Fibroblast of the aortic adventitia (primary cell): ENCODE measurements around the gene SMAP2. TPM values are rescaled to one million over a fixed set of nuclear protein-coding genes. Genes with fewer than 3 reads are reported as not detected.
A peak's percentile ranks its signal among the peaks of the same experiment; 100 is the strongest.

Experiments
- DNase-seq: peaks from one replicate; pipeline ENCODE4 v3.0.0-alpha.2; 2010; ENCODE audit warnings: low read depth
- H3K4me3 ChIP-seq: 2 replicates; pipeline ENCODE4 v1.5.1; 2011; ENCODE audit warnings: low read depth, mild to moderate bottlenecking, control low read depth, low read length, moderate library complexity
- total RNA-seq: library from RNA; depleted of rRNA; stranded (reverse); fragments of >200 nt; gene quantifications from 2 replicates; pipeline ENCODE4 v1.2.3, GENCODE V29; 2012; ENCODE audit warnings: low replicate concordance
- TF ChIP-seq, protein P1 (sequence below): IDR thresholded peaks from 2 replicates; pipeline ENCODE4 v1.5.1; 2011; ENCODE audit warnings: mild to moderate bottlenecking, low read length, control low read depth, inconsistent platforms; ENCODE audit not compliant: insufficient read depth

The SMAP2 gene
- total RNA-seq, 1 donor: 27.4 TPM

- DNase-seq: peak; percentile 25
Observed at GRCh38 chr1:40421431-40422384, 48.2 kb downstream of the SMAP2 start.

GRCh38 chr1:40422630-40423263, 49.2 kb downstream of the SMAP2 start:
- no peak overlapping the region for H3K4me3 ChIP-seq
- TF ChIP-seq, protein P1, sequence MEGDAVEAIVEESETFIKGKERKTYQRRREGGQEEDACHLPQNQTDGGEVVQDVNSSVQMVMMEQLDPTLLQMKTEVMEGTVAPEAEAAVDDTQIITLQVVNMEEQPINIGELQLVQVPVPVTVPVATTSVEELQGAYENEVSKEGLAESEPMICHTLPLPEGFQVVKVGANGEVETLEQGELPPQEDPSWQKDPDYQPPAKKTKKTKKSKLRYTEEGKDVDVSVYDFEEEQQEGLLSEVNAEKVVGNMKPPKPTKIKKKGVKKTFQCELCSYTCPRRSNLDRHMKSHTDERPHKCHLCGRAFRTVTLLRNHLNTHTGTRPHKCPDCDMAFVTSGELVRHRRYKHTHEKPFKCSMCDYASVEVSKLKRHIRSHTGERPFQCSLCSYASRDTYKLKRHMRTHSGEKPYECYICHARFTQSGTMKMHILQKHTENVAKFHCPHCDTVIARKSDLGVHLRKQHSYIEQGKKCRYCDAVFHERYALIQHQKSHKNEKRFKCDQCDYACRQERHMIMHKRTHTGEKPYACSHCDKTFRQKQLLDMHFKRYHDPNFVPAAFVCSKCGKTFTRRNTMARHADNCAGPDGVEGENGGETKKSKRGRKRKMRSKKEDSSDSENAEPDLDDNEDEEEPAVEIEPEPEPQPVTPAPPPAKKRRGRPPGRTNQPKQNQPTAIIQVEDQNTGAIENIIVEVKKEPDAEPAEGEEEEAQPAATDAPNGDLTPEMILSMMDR: no peak
- DNase-seq: no peak

More at GRCh38 chr1:40421431-40422384, 48.2 kb downstream of the SMAP2 start:
- TF ChIP-seq, protein P1: no peak
- H3K4me3 ChIP-seq: no peak overlapping the region

DNA sequence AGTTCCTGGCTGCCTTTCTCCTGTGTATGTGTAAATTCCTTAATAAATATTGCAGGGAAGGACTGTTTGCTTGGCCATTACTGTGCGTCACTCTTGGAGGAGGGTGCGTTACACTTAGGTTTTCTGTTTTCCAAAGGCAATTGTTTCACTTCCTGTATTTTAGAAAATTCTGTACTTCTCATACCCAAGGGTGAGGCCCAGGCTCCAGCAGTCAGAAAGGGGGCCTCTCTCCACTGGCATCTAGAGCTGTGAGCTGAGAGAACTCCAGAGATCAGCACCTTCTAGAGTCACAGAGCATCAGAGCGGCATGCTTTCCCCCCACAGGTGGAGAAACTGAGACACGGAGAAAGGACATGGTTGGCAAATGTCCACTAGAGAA, 49.7 kb downstream of the SMAP2 start:
- TF ChIP-seq, protein P1: no peak
- no peak for DNase-seq
- no peak overlapping the region for H3K4me3 ChIP-seq

- H3K4me3 ChIP-seq: no peak overlapping the region
- DNase-seq: no peak
- TF ChIP-seq, protein P1: no peak
Observed at GRCh38 chr1:40423951-40424618, 50.6 kb downstream of the SMAP2 start.

GRCh38 chr1:40425198-40425597, 51.7 kb downstream of the SMAP2 start:
- TF ChIP-seq, protein P1: no peak
- H3K4me3 ChIP-seq: no peak overlapping the region
- no peak for DNase-seq

- no peak overlapping the region for H3K4me3 ChIP-seq
- DNase-seq: no peak
- TF ChIP-seq, protein P1: no peak
Observed at GRCh38 chr1:40431385-40431784, 57.9 kb downstream of the SMAP2 start.
